ENCODE results near the gene MAPK7. TPM values are rescaled to one million over a fixed set of nuclear protein-coding genes. Genes with fewer than 3 reads are reported as not detected.

The MAPK7 gene
- polyA plus RNA-seq, 1 of the 3 experiments (the other 2 are of a cell fraction), result 19.1 TPM

- TF ChIP-seq USF2 (IDR thresholded peaks at IDR 0.05; ENCODE audit: borderline replicate concordance, low read depth, low read length), result no peak
- no peak for TF ChIP-seq USF1 (IDR thresholded peaks at IDR 0.05; ENCODE audit: borderline replicate concordance, low read depth)
- TF ChIP-seq RFX5 (IDR thresholded peaks at IDR 0.05; ENCODE audit: low read length), result no peak
- TF ChIP-seq RAD21 (IDR thresholded peaks at IDR 0.05; ENCODE audit: low read length), result no peak
- TF ChIP-seq TAF1 (IDR thresholded peaks at IDR 0.05; ENCODE audit: borderline replicate concordance, low read depth, low read length), result no peak
- no peak for TF ChIP-seq MAX (IDR thresholded peaks at IDR 0.05; ENCODE audit: low read depth)
- no peak for TF ChIP-seq PBX3 (IDR thresholded peaks at IDR 0.05)
- TF ChIP-seq FOXJ3 (CRISPR knock-in tag; IDR thresholded peaks at IDR 0.05), result no peak
- no peak for TF ChIP-seq ELF1 (IDR thresholded peaks at IDR 0.05)
- no peak for TF ChIP-seq TEAD4 (IDR thresholded peaks at IDR 0.05; ENCODE audit: borderline replicate concordance, insufficient read depth)
Observed at GRCh38 chr17:19354748-19355147, 23.6 kb upstream of the MAPK7 start (continued).

GRCh38 chr17:19357351-19357750, 20.9 kb upstream of the MAPK7 start:
- CTCF ChIA-PET, result interaction anchor here (12.0 kb wide), 1 partner anchor 89 kb away, joined by 305 read pairs; no protein-coding TSS in a partner anchor
- Histone ChIP-seq H3K36me3 (replicated peaks in 1 of 2; ENCODE audit: control insufficient read depth in 1 of 2, insufficient read depth in 2 of 2, low read length in 1 of 2) (peaks cover 0 to 9% of the 10 kb centered on the region in 2 experiments), H3K9me2 (no peaks in the 10 kb centered on the region), H3K79me2 (ENCODE audit: insufficient read depth) (peaks cover 8% of the 10 kb centered on the region), H4K20me1 (ENCODE audit: insufficient read depth) (peaks cover 4% of the 10 kb centered on the region; the same call in 1 of the 2 replicates), H2AFZ (ENCODE audit: low read depth) (no peak overlapping the region), H3K4me3 (ENCODE audit: low read depth in 2 of 2, low read length in 1 of 2) (no peak overlapping the region), H3K27me3 (ENCODE audit: insufficient read depth) (no peaks in the 10 kb centered on the region), H3K27ac (ENCODE audit: low read depth in 2 of 2, low read length in 1 of 2) (no peak overlapping the region), H3K4me2 (no peak overlapping the region), H3K4me1 (ENCODE audit: control insufficient read depth in 1 of 2, insufficient read depth in 2 of 2, low read depth in 1 of 2, low read length in 1 of 2) (peaks cover 9 to 10% of the 10 kb centered on the region in 2 experiments; a peak in 2 of 4 replicates), H3K9ac (no peak overlapping the region), H3F3A (replicated peaks; ENCODE audit: insufficient read depth) (peaks cover 29% of the 10 kb centered on the region), H3K9me3 (no peaks in the 10 kb centered on the region)
- TF ChIP-seq NRF1 (IDR thresholded peaks at IDR 0.05; ENCODE audit: low read depth, low read length), result no peak
- no peak for TF ChIP-seq GABPA (IDR thresholded peaks at IDR 0.05; ENCODE audit: low read depth)
- no peak for TF ChIP-seq IRF3 (IDR thresholded peaks at IDR 0.05; ENCODE audit: low read depth, low read length)
- no peak for TF ChIP-seq TAF1 (IDR thresholded peaks at IDR 0.05; ENCODE audit: borderline replicate concordance, low read depth, low read length)
- DNase-seq, result no peak
- 94% methylated on average over 7 of the region's 7 CpGs for WGBS (ENCODE audit: low lambda C conversion rate)
- POLR2A ChIA-PET, result no interaction called here

All from SK-N-SH (cell line).